Central memory CD4-positive, alpha-beta T cell (primary cell): ENCODE measurements around the gene SNRNP27.
A peak's percentile ranks its signal among the peaks of the same experiment; 100 is the strongest.

ENCODE experiments used
- DNase-seq: peaks from one replicate; pipeline ENCODE4 v3.0.0; 2022

The SNRNP27 gene

DNA sequence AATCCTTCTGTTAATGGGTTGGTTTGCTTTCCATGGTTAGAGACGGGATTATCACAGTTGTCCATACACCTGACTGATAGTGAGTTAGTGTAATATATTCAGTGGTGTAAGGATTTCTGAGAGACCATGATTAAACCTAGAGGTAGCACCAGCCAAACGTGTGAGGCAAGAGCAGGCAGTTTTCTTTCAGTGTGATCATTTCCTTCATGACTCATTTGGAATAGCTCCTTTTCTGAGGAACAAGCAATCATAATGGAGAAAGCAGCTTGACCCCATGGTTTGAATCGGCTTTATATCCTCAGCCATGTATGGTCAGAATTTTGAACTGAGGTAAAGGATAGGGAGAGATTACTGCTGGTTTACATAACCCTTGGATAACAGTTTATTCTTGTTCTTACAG lies 24.1 kb downstream of the SNRNP27 start:
- DNase-seq = no peak

DNA sequence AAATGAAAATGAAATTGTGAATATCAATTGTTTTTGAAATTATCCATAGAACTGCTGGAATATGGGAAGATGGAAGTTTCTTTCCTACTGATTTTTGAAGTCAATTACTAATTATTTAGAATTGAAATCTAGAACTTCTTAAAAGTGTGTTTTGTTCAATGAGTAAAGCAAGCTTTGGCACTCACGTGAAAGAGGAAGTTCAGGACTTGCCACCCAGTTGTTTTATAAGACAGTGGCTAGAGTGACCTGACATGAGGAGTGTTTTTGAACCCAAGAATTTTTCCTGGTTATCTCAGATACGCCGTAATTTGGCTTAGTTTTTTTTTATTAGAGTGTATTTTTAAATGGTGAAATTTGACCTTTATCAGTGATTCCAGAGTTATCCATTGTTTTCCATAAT lies 24.6 kb downstream of the SNRNP27 start:
- DNase-seq = no peak

DNA sequence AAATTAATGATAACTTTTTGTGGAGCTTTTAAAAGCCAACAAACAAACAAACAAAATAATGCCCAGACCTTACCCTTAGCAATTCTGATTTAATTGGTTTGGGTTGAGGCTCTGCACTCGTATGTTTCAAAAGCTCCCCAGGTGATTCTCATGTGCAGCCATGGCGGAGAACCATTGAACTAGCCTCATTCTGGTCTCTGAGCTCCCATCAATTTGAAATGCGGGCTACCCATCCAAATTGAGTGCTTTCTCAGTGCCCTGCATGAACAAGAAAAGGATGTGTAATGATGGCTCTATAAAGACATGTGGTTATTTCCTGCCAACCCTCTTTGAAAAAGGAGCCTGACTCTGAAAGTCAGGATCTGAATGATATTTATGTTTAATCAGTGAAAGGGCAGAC lies 29.4 kb downstream of the SNRNP27 start:
- DNase-seq = no peak

GRCh38 chr2:69926849-69927515 lies 33.2 kb downstream of the SNRNP27 start:
- DNase-seq = no peak

GRCh38 chr2:69931832-69932595 lies 38.3 kb downstream of the SNRNP27 start:
- DNase-seq = no peak

- no peak for DNase-seq
These were observed 38.8 kb downstream of the SNRNP27 start for GRCh38 chr2:69932596-69932922.

DNA sequence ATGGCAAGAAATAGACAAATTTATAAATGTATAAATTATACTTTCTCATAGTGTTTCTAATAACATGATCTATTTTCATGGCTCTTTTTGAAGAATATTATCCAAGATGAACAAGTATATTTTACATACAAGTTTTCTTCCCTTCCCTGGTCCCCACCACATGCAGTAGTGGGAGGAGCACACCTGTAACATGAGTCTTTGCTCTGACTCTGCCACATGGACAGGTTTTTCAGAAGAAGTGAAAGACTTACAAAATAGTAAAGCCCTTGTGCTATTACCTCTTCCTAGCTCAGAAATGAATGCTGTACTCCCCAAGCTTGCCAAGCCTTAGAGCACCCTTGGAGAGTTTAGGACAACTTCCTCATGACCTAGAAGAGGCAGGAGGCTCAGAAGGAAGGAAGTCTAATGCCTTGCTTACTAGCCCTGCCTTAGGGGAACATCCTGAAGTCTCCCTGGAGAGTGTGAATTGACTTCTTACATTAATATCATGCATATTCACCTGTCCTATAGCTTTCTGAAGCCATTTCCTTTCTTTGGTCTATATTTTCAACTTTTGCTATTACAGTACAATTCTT lies 39.6 kb downstream of the SNRNP27 start:
- no peak for DNase-seq

DNA sequence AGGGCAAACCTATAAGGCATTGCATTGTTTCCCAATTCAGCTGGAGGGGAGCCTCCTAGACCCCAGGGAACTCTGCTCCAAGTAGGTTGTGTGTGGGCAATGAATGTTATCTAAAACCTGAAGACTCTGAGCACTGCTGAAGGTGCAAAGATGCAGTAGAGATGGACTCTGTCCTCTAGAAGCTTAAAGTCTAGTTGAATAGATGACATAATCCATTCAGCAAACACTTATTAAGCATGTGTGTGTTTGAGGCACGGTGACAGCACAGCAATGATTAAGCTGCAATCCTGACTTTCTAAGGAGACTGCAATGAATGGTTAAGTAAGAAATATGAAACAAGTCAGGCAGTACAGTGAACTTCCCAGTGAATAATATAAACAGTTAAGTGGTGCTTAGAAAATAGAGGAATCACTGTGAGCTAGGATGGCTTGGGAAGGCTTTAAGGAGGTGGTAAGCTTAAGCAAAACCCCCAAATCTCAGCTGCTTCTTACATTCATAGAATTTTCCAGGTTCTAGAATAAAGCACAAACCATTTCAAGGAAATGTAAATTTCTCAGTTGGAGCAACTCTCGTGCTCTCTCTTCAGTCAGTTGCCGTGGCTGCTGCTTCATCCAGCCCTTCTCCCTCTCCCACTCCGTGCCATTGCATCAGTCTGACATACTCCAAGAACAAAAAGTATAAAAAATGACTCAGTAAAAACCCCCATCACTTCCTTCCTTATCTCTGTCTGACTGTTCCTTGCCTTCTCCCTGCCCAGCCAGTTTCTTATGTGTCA lies 40.3 kb downstream of the SNRNP27 start:
- DNase-seq = no peak

DNA sequence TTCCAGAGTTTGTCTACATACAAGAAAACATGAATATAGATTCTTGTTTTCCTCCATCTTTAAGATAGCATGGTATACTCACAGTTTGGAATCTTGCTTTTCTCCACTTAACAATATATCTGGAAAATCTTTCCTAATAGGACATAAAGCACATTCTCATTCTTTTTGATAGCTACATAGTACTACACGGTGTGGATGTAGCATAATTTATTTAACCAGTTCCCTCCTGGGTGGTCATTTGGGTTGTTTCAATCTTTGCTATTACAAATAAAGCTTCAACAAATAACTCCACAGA lies 40.8 kb downstream of the SNRNP27 start:
- DNase-seq = no peak

DNA sequence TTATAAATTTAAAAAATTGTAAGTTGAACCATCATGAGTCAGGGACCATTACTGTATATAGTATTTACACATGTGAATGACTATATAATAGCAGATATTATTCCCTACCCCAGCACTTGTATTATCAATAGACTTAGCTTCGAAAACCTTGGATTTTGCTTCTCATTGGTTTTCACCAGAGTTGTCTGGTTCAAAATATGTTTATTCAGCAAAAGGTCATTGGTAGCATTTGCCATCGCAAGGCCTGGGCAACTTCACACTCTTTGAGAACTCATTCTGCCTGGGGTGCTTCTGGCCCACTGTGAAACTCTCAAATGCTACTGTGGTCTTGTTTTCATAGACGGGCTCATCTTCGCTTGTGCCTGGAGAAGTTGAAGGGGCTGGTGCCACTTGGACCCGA lies 41.3 kb downstream of the SNRNP27 start:
- no peak for DNase-seq

- DNase-seq = no peak
These were observed 43.1 kb downstream of the SNRNP27 start for GRCh38 chr2:69936906-69937305.

DNA sequence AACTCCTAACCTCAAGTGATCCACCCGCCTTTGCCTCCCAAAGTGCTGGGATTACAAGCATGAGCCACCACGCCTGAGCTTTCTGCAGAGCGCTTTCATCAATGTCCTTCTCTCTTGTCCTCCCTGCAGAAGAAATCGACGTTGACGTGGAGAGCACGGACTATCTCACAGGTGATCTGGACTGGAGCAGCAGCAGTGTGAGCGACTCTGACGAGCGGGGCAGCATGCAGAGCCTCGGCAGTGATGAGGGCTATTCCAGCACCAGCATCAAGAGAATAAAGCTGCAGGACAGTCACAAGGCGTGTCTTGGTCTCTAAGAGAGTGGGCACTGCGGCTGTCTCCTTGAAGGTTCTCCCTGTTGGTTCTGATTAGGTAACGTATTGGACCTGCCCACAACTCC lies 44.2 kb downstream of the SNRNP27 start:
- no peak for DNase-seq

GRCh38 chr2:69939722-69940121 lies 46.0 kb downstream of the SNRNP27 start:
- DNase-seq = no peak

GRCh38 chr2:69940691-69941090 lies 46.9 kb downstream of the SNRNP27 start:
- DNase-seq = no peak

DNA sequence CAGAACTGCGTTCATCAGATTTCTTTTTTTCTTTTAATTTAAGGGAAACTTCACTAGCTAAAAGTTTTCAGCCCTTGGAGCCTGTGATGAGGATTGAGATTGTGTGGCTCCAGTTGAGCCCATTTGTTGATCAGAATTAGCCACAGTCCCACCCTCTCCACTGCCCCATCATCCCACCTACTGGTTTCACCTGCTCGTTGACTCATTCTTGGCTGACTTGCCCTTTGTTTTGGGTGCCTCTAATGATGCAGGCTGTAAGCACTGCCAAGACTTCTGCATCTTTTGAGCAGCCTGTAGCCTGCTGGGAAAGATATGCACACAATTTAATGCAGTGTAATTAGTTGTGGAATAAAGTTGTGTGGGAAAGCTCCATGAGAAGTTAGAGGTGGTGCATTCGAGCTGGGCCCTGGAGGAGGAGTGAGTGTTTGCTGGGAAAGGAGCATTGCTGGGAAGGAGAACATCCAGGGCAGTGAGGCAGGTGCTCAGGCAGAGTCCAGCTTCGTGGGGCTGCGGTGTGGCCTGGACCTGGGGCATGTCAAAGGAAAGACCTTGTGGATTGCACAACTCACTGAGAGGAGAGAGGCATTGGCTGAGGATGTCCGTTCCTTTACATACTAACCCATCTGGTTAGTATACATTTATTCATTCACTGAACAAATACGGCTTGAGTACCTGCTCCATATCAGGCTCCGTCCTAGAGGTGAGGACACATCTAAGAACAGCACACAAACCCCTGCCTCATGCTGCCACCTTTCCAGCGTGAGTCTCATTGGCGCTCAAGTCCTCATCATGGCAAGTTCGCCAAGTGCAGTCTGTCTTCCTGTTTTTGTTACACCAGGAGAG lies 49.5 kb downstream of the SNRNP27 start:
- DNase-seq = no peak

DNA sequence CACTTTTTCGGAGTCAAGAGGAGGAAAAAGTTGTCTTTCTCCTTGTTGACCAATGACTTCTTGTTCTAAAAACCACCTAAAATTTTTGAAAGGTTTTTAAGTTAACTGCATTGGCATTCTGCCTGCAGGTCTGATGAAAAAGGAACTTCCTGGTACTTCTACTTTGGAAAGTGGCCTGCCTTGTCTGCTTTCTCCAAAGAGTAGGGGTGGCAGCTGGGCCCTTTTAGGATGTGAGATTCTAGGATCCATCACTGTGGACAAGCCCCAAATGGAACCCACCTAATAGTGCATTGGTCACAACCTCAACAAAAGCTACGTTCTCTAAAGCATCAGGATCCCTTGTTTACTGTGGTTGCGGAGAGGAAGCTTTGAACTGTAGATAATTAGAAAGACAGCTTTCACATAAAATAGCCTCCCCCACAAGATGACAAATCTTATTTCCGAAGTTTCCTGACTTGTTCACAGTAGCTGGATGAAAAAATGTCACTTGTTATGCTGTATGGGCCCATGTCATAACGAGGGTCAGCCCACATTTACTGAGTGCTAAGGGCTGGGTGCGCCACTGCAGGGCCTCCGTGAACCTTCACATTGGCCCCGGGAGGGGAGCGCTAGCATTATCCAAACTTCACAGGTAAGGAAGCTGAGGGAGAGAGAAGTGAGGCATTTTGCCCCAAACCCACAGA lies 50.2 kb downstream of the SNRNP27 start:
- DNase-seq = no peak

- DNase-seq = no peak
These were observed 51.0 kb downstream of the SNRNP27 start for GRCh38 chr2:69944756-69945155.

- no peak for DNase-seq
These were observed 51.7 kb downstream of the SNRNP27 start for GRCh38 chr2:69945441-69945840.

GRCh38 chr2:69945941-69946340 lies 52.2 kb downstream of the SNRNP27 start:
- no peak for DNase-seq

GRCh38 chr2:69946351-69947324 lies 52.9 kb downstream of the SNRNP27 start:
- peak; percentile 52 for DNase-seq

GRCh38 chr2:69947325-69947931 lies 53.7 kb downstream of the SNRNP27 start:
- DNase-seq = no peak
